Measurements from ENCODE around the gene ABCC1.
A peak's percentile ranks its signal among the peaks of the same experiment; 100 is the strongest.

The ABCC1 gene

DNA sequence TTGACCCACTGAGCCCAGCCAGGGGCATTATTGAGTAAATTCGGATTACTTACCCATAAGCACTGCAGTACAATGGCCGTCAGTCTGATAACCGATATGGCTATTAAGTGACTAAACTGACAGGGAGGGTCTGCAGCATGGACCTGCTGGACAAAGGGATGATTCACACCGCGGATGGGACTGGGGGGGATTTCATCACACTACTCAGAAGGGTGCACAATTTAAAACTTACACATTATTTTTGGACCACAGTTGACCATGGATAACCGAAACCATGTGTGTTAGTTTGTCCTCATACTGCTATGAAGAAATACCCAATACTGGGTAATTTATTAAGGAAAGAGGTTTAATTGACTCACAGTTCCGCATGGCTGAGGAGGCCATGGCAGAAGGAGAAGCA, 167.4 kb downstream of the ABCC1 start:
- no peak for DNase-seq

DNA sequence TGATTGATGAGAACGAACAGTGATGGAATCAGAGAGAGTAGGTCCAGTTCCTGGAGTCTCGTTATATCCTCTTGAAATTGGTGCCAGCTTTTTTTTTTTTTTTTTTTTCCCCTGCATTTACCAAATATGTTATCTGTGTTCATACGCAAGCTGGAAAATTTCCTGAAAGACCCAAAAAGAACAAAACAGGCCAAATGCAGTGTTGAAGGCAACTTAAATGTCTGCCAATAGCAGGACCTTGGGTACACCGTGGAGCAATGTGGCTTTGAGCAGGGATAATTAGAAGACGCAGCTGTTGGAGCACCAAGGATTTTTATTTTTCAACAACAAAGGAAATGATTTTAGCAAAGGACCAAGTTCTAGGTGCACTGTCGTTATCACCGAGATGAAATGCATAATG, 168.9 kb downstream of the ABCC1 start:
- DNase-seq: peak in 1 of 2 experiments; percentile 11

DNA sequence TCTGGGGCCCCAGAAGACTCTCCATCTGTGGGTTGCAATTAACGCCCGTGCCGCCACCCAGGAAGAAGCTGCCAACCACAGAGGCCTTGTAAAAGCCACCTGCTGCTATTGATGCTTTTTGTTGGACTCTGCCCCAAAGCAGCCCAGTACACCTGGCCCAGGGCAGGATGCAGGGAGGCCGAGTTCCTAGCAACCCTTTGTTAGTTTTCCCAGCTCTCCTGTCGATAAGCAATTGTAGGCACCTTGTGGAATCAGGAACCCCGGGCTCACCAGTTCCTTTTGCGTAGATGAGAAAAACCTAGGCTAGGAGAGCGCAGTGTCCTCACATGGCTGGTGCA, 170.6 kb downstream of the ABCC1 start:
- no peak for DNase-seq

DNA sequence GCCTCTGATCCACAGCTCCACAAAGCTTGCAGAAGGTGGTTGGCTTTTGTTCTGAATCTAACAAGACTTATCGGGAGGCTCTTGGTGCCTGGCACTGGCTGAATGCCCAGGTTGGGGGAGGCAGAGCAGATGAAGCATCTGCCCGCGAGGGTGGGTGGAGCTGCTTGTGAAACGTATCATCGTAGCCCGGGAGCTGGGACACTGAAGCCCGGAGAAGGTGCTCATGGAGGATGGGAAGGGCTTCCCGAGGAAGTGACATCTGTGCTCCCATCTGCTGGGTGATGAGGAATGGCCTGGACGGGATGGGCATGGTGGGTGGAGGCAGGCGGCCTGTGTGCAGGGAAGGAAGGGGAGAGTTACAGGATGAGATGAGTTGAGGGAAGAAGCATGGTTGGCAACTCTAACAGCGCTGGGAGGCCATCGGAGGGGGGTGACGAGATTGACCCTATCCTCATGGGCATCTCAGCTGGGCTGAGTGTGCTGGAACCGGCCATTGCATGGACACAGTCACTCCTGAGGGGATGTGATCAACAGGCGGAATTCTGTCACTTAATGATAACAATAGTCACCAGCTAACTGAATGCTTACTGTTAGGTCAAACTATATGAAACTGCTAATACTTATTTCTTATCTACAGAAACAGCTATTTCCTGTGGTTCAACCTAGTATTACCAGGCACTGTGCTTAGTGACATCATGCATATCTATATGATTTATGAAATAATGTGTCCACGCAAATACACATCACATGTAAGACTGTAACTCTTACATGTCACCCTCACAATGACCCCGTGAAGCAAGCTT, 171.2 kb downstream of the ABCC1 start:
- DNase-seq: no peak

DNA sequence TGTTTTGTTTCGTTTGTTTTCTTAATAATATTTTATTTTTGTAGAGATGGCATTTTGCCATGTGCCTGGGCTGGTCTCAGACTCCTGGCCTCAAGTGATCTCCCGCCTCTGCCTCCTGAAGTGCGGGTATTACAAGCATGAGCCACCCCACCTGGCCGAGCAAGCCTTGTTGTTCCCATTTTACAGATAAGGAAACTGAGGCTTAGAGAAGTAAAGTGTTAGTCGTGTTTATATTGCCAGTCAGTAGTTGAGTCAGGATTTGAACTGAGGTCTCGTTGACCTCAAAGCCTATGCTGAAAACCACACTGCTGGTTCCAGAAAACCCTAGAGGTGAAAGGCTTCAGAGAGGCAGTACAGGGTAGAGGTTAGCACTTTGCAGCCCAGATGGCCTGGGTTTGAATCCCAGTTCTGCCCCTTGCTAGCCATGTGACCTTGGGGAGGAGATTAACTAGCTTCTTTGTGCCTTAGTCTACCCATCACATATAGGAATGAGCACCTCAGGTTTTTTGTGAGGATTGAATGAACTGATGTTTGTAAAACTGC, 171.8 kb downstream of the ABCC1 start:
- no peak for DNase-seq

DNA sequence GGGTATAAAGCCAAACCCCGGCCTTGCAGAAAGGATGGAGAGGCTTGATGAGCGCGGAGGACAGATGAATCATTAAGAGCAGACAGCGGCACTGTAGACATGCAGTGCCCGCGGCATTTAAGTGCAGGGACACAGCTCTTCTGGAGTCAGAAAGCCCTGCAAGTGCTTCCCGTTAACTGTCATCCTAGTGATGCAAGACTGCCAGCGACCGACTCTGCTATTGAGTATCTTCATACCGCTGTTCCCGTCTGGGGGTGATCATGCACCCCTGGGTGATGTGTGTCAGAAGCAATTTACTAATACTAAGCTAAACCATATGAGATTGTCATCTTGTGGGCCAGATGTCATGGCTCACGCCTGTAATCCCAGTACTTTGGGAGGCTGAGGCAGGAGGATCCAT, 172.8 kb downstream of the ABCC1 start:
- DNase-seq: no peak

DNA sequence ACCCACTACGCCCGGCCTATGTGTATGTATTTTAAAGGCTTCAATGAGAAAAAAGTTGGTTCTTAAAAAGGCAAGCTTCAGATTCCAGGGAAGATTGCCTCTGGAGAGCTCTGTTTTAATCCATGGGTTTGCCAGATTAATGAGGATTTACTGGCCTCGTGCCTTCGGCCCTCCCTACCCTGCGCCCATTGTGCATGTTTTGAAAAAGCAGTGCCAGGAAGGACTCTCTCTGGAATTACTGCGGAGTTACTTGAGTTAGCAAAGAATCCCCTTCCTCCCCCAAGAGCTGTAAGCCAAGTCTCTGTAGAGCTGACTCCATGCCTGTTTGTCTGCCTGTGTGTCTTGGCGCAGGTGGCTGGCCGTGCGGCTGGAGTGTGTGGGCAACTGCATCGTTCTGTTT, 175.0 kb downstream of the ABCC1 start:
- DNase-seq: no peak

DNA sequence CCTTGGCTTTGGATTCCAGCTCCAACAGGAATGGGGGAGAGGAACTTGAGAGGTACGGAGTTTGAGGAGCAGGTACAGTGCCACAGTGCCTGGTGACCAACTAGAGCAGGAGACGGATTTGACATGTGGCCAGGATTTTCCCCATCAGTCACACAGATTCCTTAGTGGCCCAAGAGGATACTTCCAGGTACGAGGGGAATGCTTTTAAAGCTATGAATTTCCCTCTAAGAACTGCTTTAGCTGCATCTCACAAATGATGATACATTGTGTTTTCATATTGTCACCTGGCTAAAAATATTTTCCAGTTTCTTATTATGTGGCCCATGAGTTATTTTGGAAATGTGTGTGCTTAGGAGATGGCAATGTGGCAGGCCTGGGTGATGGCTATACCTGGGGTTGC, 175.6 kb downstream of the ABCC1 start:
- DNase-seq: no peak

DNA sequence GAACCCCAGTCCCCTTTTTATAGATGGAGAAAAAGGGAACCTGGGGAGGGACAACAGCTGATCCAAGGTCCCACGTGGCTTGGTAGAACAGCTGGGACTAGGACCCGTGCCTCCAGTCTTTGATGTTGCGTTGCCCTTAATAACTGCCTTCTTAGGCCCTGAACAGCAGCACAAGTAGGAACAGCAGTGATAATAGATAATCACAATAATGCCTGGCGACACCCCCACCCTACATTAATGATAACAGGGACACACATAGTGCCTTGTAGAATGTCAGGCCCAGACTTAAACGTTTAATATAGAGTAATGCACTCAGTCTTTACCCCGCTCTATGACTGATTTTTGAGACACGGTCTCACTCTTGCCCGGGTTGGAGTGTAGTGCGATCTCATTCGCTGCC, 177.5 kb downstream of the ABCC1 start:
- DNase-seq: no peak

DNA sequence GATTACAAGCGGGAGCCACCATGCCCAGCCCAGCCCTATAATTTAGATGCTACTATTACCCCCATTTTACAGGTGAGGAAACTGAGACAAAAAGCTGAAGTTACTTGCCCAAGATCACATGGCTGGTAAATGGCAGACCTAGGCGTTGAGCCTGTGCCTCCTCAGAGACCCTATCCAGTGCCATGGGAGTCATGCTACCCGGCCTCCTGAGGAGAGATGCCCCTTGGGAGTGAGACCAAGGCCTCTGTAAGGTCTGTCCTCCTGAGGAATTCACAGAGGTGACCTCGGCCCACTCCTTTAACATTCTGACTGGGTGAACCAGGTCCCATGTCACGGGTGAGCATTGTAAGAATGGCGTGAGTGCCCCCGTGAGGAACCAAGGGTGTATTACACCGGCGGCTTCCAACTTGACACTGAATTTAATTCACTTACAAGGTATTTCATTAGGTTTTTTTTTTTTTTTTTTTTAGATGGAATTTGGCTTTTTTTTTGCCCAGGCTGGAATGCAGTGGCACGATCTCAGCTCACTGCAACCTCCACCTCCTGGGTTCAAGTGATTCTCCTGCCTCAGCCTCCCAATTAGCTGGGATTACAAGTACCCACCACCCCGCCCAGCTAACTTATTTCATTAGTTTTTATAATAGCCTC, 178.2 kb downstream of the ABCC1 start:
- DNase-seq: peak in 1 of 2 experiments; percentile 9

DNA sequence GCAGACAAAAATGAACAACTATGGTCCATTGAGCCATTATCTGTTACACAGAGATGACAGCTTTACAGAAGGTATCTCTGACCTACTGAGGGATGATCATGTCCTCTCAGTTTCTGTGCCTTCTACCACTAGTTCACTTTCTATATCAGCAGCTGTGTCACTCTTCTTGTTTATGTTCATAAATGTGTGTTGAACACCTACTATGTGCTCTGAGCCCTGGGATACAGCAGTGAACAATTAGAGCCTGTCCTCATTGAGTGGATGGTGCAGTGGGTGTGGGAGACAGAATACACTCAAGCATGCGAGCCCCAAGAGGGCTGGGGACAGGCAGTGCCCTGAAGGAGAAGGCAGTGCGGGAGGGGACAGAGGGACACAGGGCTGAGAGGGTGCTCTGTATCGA, 181.8 kb downstream of the ABCC1 start:
- no peak for DNase-seq

DNA sequence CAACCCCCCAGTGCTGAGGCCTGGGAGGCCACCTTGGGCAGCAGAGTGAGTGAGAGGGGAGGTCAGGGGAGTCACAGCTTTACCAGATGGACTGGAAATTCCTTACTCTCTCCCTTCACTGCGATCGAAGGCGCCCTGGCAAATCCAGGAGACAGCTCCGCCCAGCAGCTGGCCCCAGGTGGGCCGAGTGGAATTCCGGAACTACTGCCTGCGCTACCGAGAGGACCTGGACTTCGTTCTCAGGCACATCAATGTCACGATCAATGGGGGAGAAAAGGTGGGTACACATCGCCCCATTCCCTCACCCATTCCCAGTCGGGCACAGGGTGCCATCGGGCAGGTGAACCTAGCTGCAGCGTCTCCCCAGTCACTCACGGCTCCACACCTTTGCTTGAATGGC, 182.2 kb downstream of the ABCC1 start:
- no peak for DNase-seq

DNA sequence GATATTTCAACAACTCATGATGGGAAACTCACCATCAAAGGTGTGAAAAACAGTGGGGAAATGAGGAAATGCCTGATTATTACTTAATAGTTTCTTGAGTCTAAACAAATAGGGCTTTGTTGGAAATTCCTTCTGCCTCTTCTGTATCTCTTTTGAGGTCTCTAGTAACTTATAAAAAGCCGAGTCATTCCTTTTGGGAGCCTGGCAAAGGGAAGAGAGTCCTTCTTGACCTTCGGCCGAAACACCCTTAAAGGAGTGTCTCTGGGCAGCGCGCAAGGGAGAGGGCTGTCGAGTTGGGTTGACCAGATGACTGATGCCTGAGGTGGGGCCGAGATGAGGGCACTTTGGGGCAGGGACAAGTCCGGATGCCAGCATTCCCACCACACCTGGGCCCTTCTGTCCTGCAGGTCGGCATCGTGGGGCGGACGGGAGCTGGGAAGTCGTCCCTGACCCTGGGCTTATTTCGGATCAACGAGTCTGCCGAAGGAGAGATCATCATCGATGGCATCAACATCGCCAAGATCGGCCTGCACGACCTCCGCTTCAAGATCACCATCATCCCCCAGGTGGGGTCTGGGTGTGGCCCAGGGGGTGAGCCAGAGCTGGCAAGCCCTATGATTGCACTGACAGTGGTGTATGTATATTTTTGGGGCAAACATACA, 184.7 kb downstream of the ABCC1 start:
- DNase-seq: no peak

DNA sequence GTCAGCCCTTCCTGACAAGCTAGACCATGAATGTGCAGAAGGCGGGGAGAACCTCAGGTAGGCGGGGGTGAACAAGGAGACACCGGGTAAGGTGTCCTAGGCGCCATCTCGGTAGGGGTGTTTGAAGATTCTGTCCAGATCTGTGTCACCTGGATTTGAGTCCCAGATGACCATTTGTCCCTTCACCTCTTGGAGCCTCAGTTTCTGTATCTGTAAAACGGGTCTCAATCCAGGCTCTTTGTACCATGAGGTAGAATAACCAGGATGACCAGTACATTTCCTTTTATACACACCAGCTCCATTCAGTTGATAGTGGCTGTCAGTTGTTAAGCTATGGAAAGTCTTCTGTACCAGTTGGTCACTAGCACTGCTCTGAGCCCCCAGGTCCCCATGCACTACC, 187.2 kb downstream of the ABCC1 start:
- no peak for DNase-seq

DNA sequence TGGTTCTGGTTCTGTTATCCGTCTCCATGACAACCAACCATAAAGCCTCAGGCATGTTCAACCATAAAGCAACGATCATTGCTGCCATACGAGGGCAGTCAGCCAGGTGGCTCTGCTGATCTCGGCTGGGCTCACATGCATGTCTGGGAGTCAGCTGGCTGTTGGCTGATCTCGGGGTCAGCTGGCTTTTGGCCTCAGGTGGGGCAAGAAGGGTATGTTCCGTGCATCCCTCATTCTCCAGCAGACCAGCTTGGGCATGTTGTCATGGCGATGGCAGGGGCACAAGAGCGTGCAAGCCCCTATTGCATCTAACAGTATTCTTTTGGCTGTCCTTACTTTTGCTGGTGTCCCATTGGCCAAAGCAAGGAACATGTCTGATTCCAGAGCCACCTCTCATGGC, 187.7 kb downstream of the ABCC1 start:
- no peak for DNase-seq

DNA sequence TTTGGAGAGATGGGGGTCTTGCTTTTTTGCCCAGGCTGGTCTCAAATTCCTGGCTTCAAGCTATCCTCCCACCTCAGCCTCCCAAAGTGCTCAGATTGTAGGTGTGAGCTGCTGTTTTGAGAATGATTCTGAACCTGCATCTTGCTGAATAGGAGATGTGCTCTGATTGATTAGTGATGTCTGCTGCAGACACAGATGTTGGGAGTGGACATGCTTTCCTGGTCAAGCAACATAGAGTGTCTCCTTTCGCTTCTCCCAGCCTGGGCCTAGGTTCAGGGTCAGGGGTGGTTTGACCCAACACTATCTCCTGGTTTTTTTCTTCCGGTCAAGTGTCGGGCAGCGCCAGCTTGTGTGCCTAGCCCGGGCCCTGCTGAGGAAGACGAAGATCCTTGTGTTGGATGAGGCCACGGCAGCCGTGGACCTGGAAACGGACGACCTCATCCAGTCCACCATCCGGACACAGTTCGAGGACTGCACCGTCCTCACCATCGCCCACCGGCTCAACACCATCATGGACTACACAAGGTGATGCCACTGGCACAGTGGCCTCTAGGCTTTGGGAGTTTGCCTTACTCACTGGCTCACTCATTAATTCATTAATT, 188.7 kb downstream of the ABCC1 start:
- no peak for DNase-seq

DNA sequence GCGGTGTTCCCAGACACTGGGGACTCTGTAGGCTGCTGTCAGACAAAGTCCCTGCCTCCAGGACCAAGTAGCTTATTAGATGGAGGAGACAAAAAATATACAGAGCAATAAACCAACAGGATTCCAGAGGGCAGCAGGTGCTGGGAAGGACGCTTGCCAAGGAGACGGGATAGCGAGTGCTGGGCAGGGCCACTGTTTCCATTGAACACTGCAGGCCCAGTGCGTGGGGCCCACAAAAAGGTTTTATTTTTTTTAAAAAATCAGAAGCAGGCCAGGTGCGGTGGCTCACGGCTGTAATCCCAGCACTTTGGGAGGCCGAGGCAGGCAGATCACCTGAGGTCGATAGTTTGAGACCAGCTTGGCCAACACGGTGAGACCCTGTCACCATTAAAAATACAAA, 189.6 kb downstream of the ABCC1 start:
- DNase-seq: no peak

DNA sequence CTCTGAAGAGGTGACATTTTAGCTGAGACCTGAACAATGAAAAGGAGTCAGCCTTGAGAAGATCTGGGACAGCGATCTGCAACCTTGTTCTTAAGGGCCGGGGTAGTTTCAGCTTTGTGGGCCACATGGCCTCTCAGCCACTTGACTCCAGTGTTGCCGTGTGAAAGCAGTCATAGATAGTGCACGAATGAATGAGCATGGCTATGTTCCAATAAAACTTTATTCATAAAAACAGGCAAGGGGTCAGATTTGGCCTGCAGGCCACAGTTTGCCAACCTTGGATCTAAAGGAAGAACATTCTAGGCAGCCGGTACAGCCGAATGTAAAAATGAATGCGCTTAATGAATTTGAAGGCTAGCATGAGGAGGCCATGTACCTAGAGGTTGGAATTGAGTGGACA, 190.4 kb downstream of the ABCC1 start:
- DNase-seq: no peak

DNA sequence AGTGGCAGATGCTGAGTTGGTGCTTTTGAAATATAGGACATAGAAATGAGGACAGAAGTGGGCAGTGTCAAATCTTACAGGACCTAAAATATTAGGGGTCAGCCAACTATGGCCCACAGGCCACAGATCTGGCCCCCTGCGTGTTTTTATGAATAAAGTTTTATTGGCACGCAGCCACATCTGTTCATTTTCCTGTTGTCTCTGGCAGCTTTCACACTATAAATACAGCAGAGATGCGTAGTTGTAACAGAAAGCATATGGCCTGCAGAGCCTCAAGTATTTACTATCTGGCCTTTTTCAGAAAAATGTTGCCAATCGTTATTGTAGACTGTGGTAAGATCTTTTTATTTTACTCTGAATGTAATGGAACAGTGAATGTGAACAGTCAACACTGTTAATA, 191.1 kb downstream of the ABCC1 start:
- DNase-seq: no peak

DNA sequence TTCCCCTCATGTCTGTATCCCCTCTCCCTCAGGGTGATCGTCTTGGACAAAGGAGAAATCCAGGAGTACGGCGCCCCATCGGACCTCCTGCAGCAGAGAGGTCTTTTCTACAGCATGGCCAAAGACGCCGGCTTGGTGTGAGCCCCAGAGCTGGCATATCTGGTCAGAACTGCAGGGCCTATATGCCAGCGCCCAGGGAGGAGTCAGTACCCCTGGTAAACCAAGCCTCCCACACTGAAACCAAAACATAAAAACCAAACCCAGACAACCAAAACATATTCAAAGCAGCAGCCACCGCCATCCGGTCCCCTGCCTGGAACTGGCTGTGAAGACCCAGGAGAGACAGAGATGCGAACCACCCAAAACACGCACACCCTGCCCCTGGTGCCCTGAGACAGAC, 191.7 kb downstream of the ABCC1 start:
- DNase-seq: no peak

DNA sequence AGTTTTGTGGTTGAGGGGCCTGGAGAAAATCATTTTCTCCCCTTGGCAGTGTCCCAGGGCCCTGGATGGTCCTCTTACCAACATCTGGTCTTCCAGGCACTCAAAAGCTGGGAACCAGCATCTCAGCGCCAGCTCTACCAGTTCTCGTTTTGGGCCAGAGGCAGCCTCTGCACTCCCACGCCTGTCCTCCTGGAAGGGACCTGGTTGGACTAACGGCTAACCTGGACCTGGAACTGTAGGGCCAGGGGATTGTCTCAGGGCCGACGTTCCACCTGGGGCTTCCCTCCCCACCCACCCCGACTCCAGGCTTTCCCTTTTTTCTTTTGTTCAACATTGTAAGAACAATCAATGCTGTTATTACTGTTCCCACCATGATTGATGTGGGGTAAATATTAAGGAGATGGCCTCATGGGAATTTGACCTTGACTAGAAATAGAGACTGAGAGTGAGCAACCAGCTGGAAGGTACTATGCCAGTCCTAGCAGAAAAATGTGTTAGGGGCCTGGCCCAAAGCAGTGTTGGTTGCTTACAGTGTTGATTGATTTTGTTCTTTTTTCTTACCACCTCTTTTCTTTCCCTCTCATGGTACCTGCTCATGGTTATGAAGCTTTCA, 192.5 kb downstream of the ABCC1 start:
- DNase-seq: no peak

DNA sequence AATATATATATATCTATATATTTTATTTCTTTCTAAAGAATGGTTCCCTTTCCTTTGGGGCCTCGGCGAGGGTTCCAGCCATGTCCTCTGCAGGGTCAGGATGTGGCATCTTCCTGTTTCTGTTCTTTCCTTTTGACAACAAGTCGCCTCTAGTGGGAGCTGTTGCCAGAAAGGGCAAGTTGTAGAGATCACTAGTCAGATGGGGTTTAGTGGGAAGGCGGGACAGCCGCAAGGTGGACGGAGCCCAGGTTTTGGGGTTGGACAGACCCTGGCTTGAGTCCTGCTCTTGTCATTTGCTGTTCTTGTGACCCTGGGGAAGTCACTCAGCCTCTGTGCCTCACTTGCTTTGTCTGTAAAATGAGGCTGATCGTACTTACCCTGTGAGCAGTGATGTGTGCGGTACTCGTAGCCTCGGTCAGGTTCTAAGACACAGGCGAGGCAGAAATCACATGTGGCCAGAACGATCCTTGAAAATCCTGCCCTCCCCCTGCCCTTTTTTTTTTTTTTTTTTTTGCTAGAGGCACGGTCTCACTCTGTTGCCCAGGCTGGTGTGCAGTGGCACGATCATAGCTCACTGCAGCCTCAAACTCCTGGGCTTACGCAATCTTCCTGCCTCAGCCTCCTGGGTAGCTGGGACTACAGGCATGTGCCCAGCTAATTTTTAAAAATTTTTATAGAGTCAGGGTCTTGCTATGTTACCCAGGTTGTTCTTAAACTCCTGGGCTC, 193.8 kb downstream of the ABCC1 start:
- DNase-seq: no peak

DNA sequence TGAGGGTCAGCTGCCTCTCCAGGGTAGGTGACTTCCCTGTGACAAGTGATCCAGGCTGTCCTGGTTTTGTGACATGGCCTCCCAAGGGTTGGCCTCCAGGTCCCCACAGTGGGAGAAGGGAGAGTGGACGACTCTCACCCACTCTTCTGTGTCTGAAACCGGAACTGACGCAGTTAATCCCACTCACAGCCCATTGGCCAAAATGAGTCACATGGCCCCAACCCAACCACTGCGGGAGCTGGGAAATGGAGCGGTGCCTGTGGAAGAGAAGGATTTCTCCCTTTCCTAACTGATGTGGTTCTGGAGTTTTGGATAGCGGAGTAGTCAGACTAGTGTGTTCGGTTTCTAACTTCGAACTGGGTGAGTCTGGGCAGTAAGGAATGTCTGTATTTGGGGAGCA, 194.5 kb downstream of the ABCC1 start:
- no peak for DNase-seq
